MCF 10A (cell line): ENCODE results near the gene DMXL2. TPM values are rescaled to one million over a fixed set of nuclear protein-coding genes. Genes with fewer than 3 reads are reported as not detected.
"Not testable (repeated sequence)": the region's sequence is repeated elsewhere in the genome, so short reads cannot be mapped to it uniquely, and the experiment has no call there.

ENCODE experiments used
- BruUV-seq: library from RNA; stranded (reverse); fragments of 400-500 nt; replicated peaks from 2 replicates; lab custom pipeline; 2021; lab: Mats Ljungman, UMichigan
- CTCF ChIA-PET: fragments of 300-600 bp; sonication (Branson Sonifier 250); formaldehyde crosslinking; extraction: SDS; loops from one replicate; lab custom pipeline; 2021; ENCODE audit warnings: antibody characterized with exemption, inconsistent platforms; lab: Yijun Ruan, JAX
- POLR2A ChIA-PET: fragments of 300-600, 350-650 bp; sonication (Branson Sonifier 250); formaldehyde crosslinking; extraction: SDS; loops from one replicate; lab custom pipeline; 2020; ENCODE audit warnings: antibody characterized with exemption, inconsistent platforms; lab: Yijun Ruan, JAX
- DNase-seq: peaks from one replicate; pipeline ENCODE4 v3.0.0-alpha.2; 2018; ENCODE audit not compliant: unreplicated experiment
- H3K27ac Mint-ChIP-seq: one replicate; pipeline ENCODE4 v1.8.0; 2022; ENCODE audit warnings: mild to moderate bottlenecking, low read depth, mixed read lengths; ENCODE audit not compliant: unreplicated experiment
- H3K27me3 Mint-ChIP-seq: one replicate; pipeline ENCODE4 v1.8.0; 2022; ENCODE audit warnings: mixed read lengths; ENCODE audit not compliant: insufficient read depth, unreplicated experiment
- H3K36me3 Mint-ChIP-seq: one replicate; pipeline ENCODE4 v1.8.0; 2022; ENCODE audit warnings: mild to moderate bottlenecking, moderate library complexity, mixed read lengths; ENCODE audit not compliant: insufficient read depth, unreplicated experiment
- H3K4me1 Mint-ChIP-seq: one replicate; pipeline ENCODE4 v1.8.0; 2022; ENCODE audit warnings: mixed read lengths; ENCODE audit not compliant: insufficient read depth, unreplicated experiment
- H3K4me3 Mint-ChIP-seq: one replicate; pipeline ENCODE4 v1.8.0; 2022; ENCODE audit warnings: mild to moderate bottlenecking, moderate library complexity, mixed read lengths; ENCODE audit not compliant: unreplicated experiment
- H3K9me3 Mint-ChIP-seq: one replicate; pipeline ENCODE4 v1.8.0; 2022; ENCODE audit warnings: mixed read lengths; ENCODE audit not compliant: unreplicated experiment
- CTCF ChIP-seq: fragments of 200-600 bp; IDR thresholded peaks from one replicate; pipeline ENCODE4 v1.8.0; 2022; ENCODE audit warnings: antibody characterized with exemption, mild to moderate bottlenecking; ENCODE audit not compliant: unreplicated experiment
- intact Hi-C: fragments of 100-400 bp; cut with micrococcal nuclease; formaldehyde crosslinking; loops from 2 replicates; pipeline ENCODE4 v1.14.1; 2022
- total RNA-seq: library from RNA; stranded (reverse); gene quantifications from 2 replicates; pipeline ENCODE4 v1.2.3, GENCODE V29; 2022

DMXL2 gene
- total RNA-seq, 1 experiment from 2014 or later: 13.6 TPM

- DNase-seq: no peak
- no peak for TF ChIP-seq CTCF
- Mint-ChIP-seq H3K36me3 (no peaks in the 10 kb centered on the region), H3K9me3 (no peaks in the 10 kb centered on the region), H3K27ac (no peak overlapping the region), H3K27me3 (peaks cover 11% of the 10 kb centered on the region), H3K4me3 (no peak overlapping the region), H3K4me1 (peaks cover 3% of the 10 kb centered on the region)
- ChIA-PET POLR2A (interaction anchor here (3.1 kb wide), 1 partner anchor 124 kb away, joined by 49 read pairs; no protein-coding TSS in a partner anchor), CTCF (interaction anchor here (3.2 to 6.3 kb wide), 2 partner anchors 11 to 123 kb away, joined by 20 to 184 read pairs; no protein-coding TSS in a partner anchor)
- intact Hi-C loops: loop anchor here (5.0 to 10.0 kb wide), 2 partner anchors 75 to 253 kb away; no protein-coding TSS in a partner anchor
- BruUV-seq: no TSS peak
Measured at GRCh38 chr15:51652084-51652668, 29.6 kb upstream of the DMXL2 start.

GRCh38 chr15:51649659-51650521, 27.3 kb upstream of the DMXL2 start:
- H3K27ac Mint-ChIP-seq: no peak overlapping the region
- H3K27me3 Mint-ChIP-seq: peaks cover 11% of the 10 kb centered on the region
- CTCF ChIA-PET: interaction anchor here (0.6 to 6.3 kb wide), 45 partner anchors 9 to 925 kb away, joined by 3 to 184 read pairs (median 3); partner anchors contain the start of gene DMXL2
- TF ChIP-seq CTCF: peak; percentile 71
- H3K4me3 Mint-ChIP-seq: no peak overlapping the region
- peak; percentile 82 for DNase-seq
- no TSS peak for BruUV-seq
- intact Hi-C loops: loop anchor here (1.0 to 10.0 kb wide), 3 partner anchors 77 to 255 kb away; no protein-coding TSS in a partner anchor
- no peaks in the 10 kb centered on the region for H3K36me3 Mint-ChIP-seq
- POLR2A ChIA-PET: interaction anchor here (0.7 to 3.1 kb wide), 10 partner anchors 13 to 194 kb away, joined by 3 to 49 read pairs (median 4); partner anchors contain the start of genes DMXL2 and LYSMD2
- H3K9me3 Mint-ChIP-seq: no peaks in the 10 kb centered on the region
- peaks cover 6% of the 10 kb centered on the region for H3K4me1 Mint-ChIP-seq

- DNase-seq, H3K27ac Mint-ChIP-seq, H3K4me1 Mint-ChIP-seq, BruUV-seq, H3K4me3 Mint-ChIP-seq, H3K9me3 Mint-ChIP-seq, H3K36me3 Mint-ChIP-seq, intact Hi-C loops: not testable (repeated sequence)
- H3K27me3 Mint-ChIP-seq: peaks cover 11% of the 10 kb centered on the region
- POLR2A ChIA-PET: interaction anchor here (1.8 to 3.1 kb wide), 2 partner anchors 108 to 128 kb away, joined by 8 to 49 read pairs; no protein-coding TSS in a partner anchor
- CTCF ChIA-PET: interaction anchor here (0.6 to 6.3 kb wide), 6 partner anchors 27 to 282 kb away, joined by 3 to 184 read pairs (median 8); partner anchors contain the start of gene DMXL2
Measured at GRCh38 chr15:51648643-51649042, 26.1 kb upstream of the DMXL2 start.

- H3K4me1 Mint-ChIP-seq, intact Hi-C loops, H3K27ac Mint-ChIP-seq, DNase-seq, H3K36me3 Mint-ChIP-seq, POLR2A ChIA-PET, H3K9me3 Mint-ChIP-seq, BruUV-seq, H3K4me3 Mint-ChIP-seq: not testable (repeated sequence)
- H3K27me3 Mint-ChIP-seq: peaks cover 11% of the 10 kb centered on the region
- CTCF ChIA-PET: interaction anchor here (0.6 to 6.3 kb wide), 6 partner anchors 25 to 1065 kb away, joined by 3 to 184 read pairs (median 4); partner anchors contain the start of gene DMXL2
Measured at GRCh38 chr15:51648101-51648500, 25.5 kb upstream of the DMXL2 start.
